MM.1S (cell line): ENCODE measurements around the gene ARID3C.

Experiments
- DNase-seq: peaks from one replicate; pipeline ENCODE4 v3.0.0-alpha.2; 2015
- H2AFZ ChIP-seq: fragments of 300-600 bp; sonication (generic); 2 replicates; pipeline ENCODE4 v1.6.0; 2016; ENCODE audit warnings: antibody characterized with exemption, low read length
- H3F3A ChIP-seq: fragments of 300-600 bp; sonication (generic); 2 replicates; pipeline ENCODE4 v1.6.1; 2016; ENCODE audit warnings: mild to moderate bottlenecking, antibody characterized with exemption, low read length, moderate library complexity, mixed read lengths; ENCODE audit not compliant: insufficient read depth
- H3K27ac ChIP-seq: fragments of 300-600 bp; sonication (generic); 2 replicates; pipeline ENCODE4 v1.5.1; 2016; ENCODE audit warnings: mild to moderate bottlenecking, low read length
- H3K27me3 ChIP-seq: fragments of 300-600 bp; sonication (generic); replicated peaks from 2 replicates; pipeline ENCODE4 v1.6.0; 2016; ENCODE audit warnings: low read length; ENCODE audit not compliant: insufficient read depth
- H3K36me3 ChIP-seq: fragments of 300-600 bp; sonication (generic); replicated peaks from 2 replicates; pipeline ENCODE4 v1.6.1; 2016; ENCODE audit warnings: mild to moderate bottlenecking, low read length, mixed read lengths; ENCODE audit not compliant: insufficient read depth
- H3K4me1 ChIP-seq: fragments of 300-600 bp; sonication (generic); 2 replicates; pipeline ENCODE4 v1.6.1; 2016; ENCODE audit warnings: low read length, mixed read lengths
- H3K4me2 ChIP-seq: fragments of 300-600 bp; sonication (generic); 2 replicates; pipeline ENCODE4 v1.6.0; 2016; ENCODE audit warnings: low read depth, low read length
- H3K4me3 ChIP-seq: fragments of 300-600 bp; sonication (generic); 2 replicates; pipeline ENCODE4 v1.5.1; 2016; ENCODE audit warnings: low read length, mixed read lengths
- H3K79me2 ChIP-seq: fragments of 300-600 bp; sonication (generic); 2 replicates; pipeline ENCODE4 v1.6.1; 2016; ENCODE audit warnings: mixed run types, low read length, mixed read lengths
- H3K9ac ChIP-seq: fragments of 300-600 bp; sonication (generic); 2 replicates; pipeline ENCODE4 v1.6.1; 2016; ENCODE audit warnings: low read length, mixed read lengths
- H3K9me2 ChIP-seq: fragments of 300-600 bp; sonication (generic); replicated peaks from 2 replicates; pipeline ENCODE4 v1.6.1; 2016; ENCODE audit warnings: mild to moderate bottlenecking, low read length, mixed read lengths; ENCODE audit not compliant: insufficient read depth
- H3K9me3 ChIP-seq: fragments of 300-600 bp; sonication (generic); replicated peaks from 2 replicates; pipeline ENCODE4 v1.6.1; 2016; ENCODE audit warnings: mild to moderate bottlenecking, low read length, mixed read lengths; ENCODE audit not compliant: insufficient read depth
- H4K20me1 ChIP-seq: fragments of 300-600 bp; sonication (generic); 2 replicates; pipeline ENCODE4 v1.6.1; 2016; ENCODE audit warnings: mild to moderate bottlenecking, low read length, moderate library complexity, mixed read lengths; ENCODE audit not compliant: insufficient read depth
- CTCF ChIP-seq: fragments of 300-600 bp; sonication (generic); IDR thresholded peaks from 2 replicates; pipeline ENCODE4 v1.5.1; 2016; ENCODE audit warnings: antibody characterized with exemption, low read length, mixed read lengths
- EZH2 ChIP-seq: fragments of 300-600 bp; sonication (generic); optimal IDR thresholded peaks from 2 replicates; pipeline ENCODE3; 2017; ENCODE audit warnings: low read depth, mild to moderate bottlenecking, antibody characterized with exemption, low read length, mixed read lengths
- EZH2phosphoT487 ChIP-seq: fragments of 300-600 bp; sonication (generic); IDR thresholded peaks from 2 replicates; pipeline ENCODE4 v1.6.1; 2018; ENCODE audit warnings: antibody characterized with exemption, low read length

ARID3C gene

DNA sequence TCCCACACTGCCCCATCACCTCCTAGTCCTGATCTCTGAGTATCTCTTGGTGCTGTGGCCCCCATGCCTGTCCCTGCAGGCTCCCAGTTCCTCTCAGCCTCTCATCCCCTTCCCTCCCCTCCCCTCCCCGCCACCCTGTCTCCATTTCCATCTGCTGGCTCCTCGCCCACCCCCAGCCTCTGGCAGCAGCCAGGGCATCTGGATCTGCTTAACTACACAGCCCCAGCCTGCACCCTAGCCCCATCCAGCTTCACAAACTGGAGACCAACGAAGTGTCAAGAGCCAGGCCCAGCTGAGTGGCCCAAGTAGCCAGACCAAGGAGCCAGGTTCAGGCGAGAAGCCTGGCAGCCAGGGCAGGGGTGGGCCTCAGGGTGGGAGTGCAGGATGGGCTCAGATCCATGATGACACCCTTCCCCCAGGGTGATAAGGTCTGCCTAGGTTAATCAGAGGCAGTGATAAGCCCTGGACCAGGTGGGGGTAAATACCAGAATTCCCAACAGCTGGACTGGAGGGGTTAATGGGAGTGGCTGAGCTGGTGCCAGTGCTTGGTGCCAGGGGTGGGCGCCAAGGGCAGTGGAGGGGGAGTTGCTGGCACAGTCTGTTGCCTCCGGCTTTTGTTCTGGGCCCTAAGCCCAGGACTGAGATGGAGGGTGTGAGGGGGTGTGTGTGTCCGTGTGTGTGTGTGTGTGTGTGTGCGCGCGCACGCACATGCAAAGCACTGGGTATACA lies 25.6 kb upstream of the ARID3C start:
- H3K27me3 ChIP-seq, result no peaks in the 10 kb centered on the region
- no peaks in the 10 kb centered on the region for H3K9me2 ChIP-seq
- no peak overlapping the region for H3K9ac ChIP-seq
- no peaks in the 10 kb centered on the region for H3K79me2 ChIP-seq
- H3K27ac ChIP-seq, result no peak overlapping the region
- H3K4me2 ChIP-seq, result no peak overlapping the region
- H3K4me3 ChIP-seq, result no peak overlapping the region
- no peak for DNase-seq
- H3K36me3 ChIP-seq, result no peaks in the 10 kb centered on the region
- no peaks in the 10 kb centered on the region for H3K9me3 ChIP-seq
- peaks cover 4% of the 10 kb centered on the region; the same call in 1 of the 2 replicates for H3F3A ChIP-seq
- no peaks in the 10 kb centered on the region for H4K20me1 ChIP-seq
- H2AFZ ChIP-seq, result no peak overlapping the region
- TF ChIP-seq EZH2 (no peak), EZH2phosphoT487 (no peak), CTCF (no peak)
- H3K4me1 ChIP-seq, result no peaks in the 10 kb centered on the region

DNA sequence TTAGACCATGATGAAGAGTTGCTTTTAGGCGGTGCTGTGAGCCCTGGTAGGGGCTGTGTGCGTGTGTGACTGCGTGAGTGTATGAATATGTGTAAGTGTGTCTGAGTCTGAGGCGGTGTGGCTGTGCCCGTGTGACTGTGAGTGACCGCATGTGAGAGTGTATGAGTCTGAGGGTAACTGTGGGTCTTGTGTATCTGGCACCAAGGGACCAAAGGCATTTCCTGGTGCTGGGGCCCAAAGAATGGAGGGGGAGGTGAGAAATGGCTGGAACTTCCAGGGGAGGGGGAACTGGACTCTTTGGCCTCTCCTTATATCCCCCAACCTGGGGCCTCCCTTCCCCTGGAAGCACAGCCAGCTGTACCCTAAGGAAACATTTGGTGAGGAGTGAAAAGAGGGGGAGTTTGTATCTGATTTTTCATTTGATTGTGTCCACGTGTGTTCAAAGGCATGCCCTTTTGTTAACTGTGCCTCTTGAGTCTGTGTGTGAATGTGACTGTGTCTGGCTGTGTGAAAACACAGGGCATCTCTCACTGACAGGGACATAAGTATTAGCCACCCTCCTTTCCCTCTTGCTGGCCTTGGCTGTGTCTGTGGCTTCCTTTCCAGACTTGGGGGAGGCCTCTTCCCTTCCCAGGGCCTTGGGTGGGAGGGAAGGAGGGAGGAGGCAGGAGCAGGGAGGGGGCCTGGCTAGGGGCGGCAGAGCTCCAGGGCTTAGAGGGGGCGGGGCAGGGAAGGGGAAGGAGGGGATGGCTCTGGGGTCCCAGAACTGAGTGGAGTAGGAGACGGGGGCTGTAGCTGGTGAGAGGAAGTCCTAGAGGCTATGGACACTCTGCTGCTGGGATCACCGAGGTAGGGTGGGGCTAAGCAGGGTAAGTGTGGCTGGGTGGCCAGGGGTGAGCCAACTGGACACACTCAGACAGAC lies 24.5 kb upstream of the ARID3C start:
- H3K9ac ChIP-seq, result no peak overlapping the region
- peak overlapping the region; percentile 64; the same call in 1 of the 2 replicates for H3K4me2 ChIP-seq
- H3K27ac ChIP-seq, result no peak overlapping the region

GRCh38 chr9:34652602-34653000 lies 23.7 kb upstream of the ARID3C start:
- Histone ChIP-seq H3K27me3 (no peaks in the 10 kb centered on the region), H2AFZ (no peak overlapping the region), H3K4me3 (peak overlapping the region; percentile 42), H3K27ac (no peak overlapping the region), H3K79me2 (peaks cover 15% of the 10 kb centered on the region), H3F3A (peaks cover 4% of the 10 kb centered on the region; the same call in 1 of the 2 replicates), H3K4me1 (peaks cover 7% of the 10 kb centered on the region), H3K9me2 (no peaks in the 10 kb centered on the region), H3K36me3 (0 out of 2 replicates have a peak, but pooled peaks cover 3% of the 10 kb centered on the region), H3K4me2 (peak overlapping the region; percentile 64), H4K20me1 (no peaks in the 10 kb centered on the region), H3K9me3 (no peaks in the 10 kb centered on the region), H3K9ac (no peak overlapping the region; the same call in 1 of the 2 replicates)
- no peak for DNase-seq
- TF ChIP-seq EZH2phosphoT487 (no peak), EZH2 (no peak), CTCF (no peak)

More for the DNA sequence above, 24.5 kb upstream of the ARID3C start:
- H3K9me2 ChIP-seq, result no peaks in the 10 kb centered on the region
- H3K4me3 ChIP-seq, result no peak overlapping the region
- peaks cover 4% of the 10 kb centered on the region; the same call in 1 of the 2 replicates for H3F3A ChIP-seq
- H3K79me2 ChIP-seq, result peaks cover 7% of the 10 kb centered on the region; the same call in 1 of the 2 replicates
- H4K20me1 ChIP-seq, result no peaks in the 10 kb centered on the region
- no peak for TF ChIP-seq EZH2phosphoT487
- no peak for TF ChIP-seq EZH2
- no peak for TF ChIP-seq CTCF
- H3K27me3 ChIP-seq, result no peaks in the 10 kb centered on the region
- no peaks in the 10 kb centered on the region for H3K4me1 ChIP-seq
- H3K9me3 ChIP-seq, result no peaks in the 10 kb centered on the region
- no peak overlapping the region for H2AFZ ChIP-seq
- H3K36me3 ChIP-seq, result 0 out of 2 replicates have a peak, but pooled peaks cover 3% of the 10 kb centered on the region
- no peak for DNase-seq
